Measurements from ENCODE around the gene ITSN2.

DNA sequence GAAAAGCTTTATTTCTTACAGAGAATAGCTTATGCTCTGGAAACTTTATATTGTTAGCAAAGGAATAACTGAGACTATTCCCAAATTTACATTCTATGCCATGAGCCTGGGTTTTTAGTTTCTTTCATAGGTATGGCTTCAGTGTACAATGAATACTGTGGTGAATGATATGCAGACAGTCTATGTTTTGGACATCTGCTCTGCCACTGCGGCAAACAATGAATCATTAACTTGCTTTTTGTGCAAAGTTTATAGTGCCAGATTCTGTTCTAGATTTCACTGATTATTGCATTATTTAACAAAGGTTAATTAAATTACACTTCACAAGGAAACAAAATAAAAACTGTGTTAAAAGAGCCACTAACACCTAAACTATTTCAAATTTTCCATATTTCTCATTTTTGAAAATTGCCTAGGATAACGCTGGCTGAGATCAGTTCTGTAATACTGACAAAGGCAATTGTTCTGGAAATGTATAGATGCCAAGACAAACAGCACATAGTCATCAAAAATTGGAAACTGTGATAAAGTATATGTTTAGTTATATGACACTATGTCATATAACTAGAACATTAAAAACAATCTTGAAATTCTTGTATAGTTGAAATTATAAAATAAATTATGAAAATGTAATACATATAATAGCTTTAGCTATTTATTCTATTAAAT, 74.7 kb downstream of the ITSN2 start:
- TF ChIP-seq, protein P1, sequence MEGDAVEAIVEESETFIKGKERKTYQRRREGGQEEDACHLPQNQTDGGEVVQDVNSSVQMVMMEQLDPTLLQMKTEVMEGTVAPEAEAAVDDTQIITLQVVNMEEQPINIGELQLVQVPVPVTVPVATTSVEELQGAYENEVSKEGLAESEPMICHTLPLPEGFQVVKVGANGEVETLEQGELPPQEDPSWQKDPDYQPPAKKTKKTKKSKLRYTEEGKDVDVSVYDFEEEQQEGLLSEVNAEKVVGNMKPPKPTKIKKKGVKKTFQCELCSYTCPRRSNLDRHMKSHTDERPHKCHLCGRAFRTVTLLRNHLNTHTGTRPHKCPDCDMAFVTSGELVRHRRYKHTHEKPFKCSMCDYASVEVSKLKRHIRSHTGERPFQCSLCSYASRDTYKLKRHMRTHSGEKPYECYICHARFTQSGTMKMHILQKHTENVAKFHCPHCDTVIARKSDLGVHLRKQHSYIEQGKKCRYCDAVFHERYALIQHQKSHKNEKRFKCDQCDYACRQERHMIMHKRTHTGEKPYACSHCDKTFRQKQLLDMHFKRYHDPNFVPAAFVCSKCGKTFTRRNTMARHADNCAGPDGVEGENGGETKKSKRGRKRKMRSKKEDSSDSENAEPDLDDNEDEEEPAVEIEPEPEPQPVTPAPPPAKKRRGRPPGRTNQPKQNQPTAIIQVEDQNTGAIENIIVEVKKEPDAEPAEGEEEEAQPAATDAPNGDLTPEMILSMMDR (IDR thresholded peaks at IDR 0.05) = no peak
- no peak for TF ChIP-seq POLR2A (IDR thresholded peaks at IDR 0.05)

All from right lobe of liver (tissue), 4 donors.